Lower leg skin (tissue), 3 donors: ENCODE measurements around the gene LMO1.

Experiments used
- CTCF ChIP-seq, 3 donors: fragments of 450-650 bp; IDR thresholded peaks; one replicate each; pipeline ENCODE4 v1.5.1; 2016; ENCODE audit warnings: antibody characterized with exemption in 3 of 3, mild to moderate bottlenecking in 3 of 3, moderate library complexity in 2 of 3
- POLR2A ChIP-seq, 2 donors: fragments of 450-650 bp; IDR thresholded peaks; one replicate each; pipeline ENCODE4 v1.6.1; 2016 to 2017; ENCODE audit warnings: antibody characterized with exemption in 2 of 2, mild to moderate bottlenecking in 1 of 2, moderate library complexity in 1 of 2

- TF ChIP-seq POLR2A (IDR thresholded peaks at IDR 0.05) (no peak), CTCF (IDR thresholded peaks at IDR 0.05) (no peak)
Measured at GRCh38 chr11:8289492-8289918, 25.8 kb upstream of the LMO1 start.
